AG04450 (cell line): ENCODE measurements around the gene MST1R. TPM values are rescaled to one million over a fixed set of nuclear protein-coding genes. Genes with fewer than 3 reads are reported as not detected.

ENCODE experiments used
- CTCF ChIA-PET: fragments of 300-600, 350-600 bp; formaldehyde crosslinking; extraction: SDS; loops from one replicate; lab custom pipeline; 2022; ENCODE audit warnings: antibody characterized with exemption, inconsistent platforms; lab: Charles Lee
- POLR2A ChIA-PET: fragments of 350-600 bp; formaldehyde crosslinking; extraction: SDS; loops from one replicate; lab custom pipeline; 2021; ENCODE audit warnings: antibody characterized with exemption, inconsistent platforms; lab: Yijun Ruan, JAX
- DNase-seq: peaks from one replicate; pipeline ENCODE4 v3.0.0-alpha.2; 2011; ENCODE audit warnings: low read depth, low spot score
- H3K27ac ChIP-seq: one replicate; pipeline ENCODE4 v1.5.1; 2012; ENCODE audit warnings: low read depth, low read length, control low read depth
- H3K27me3 ChIP-seq: one replicate; pipeline ENCODE4 v1.6.0; 2012; ENCODE audit warnings: low read length; ENCODE audit not compliant: control insufficient read depth, insufficient read depth
- H3K4me3 ChIP-seq: 2 replicates; pipeline ENCODE4 v1.5.1; 2011; ENCODE audit warnings: mild to moderate bottlenecking, low read depth, low read length, control low read depth
- H3K9me3 ChIP-seq: 2 replicates; pipeline ENCODE4 v1.5.1; 2012; ENCODE audit warnings: low read length; ENCODE audit not compliant: control insufficient read depth, insufficient read depth
- polyA minus RNA-seq: library from RNA; depleted of rRNA, polyadenylated mRNA; stranded (reverse); fragments of >200 nt; gene quantifications from 2 replicates; pipeline ENCODE4 v1.2.3, GENCODE V29; 2011; rRNA and poly(A)+ RNA removed
- polyA plus RNA-seq: library from polyadenylated mRNA; depleted of rRNA; stranded (reverse); fragments of >200 nt; gene quantifications from 2 replicates; pipeline ENCODE4 v1.2.3, GENCODE V29; 2011; rRNA removed
- TF ChIP-seq, protein P1 (sequence below): IDR thresholded peaks from 2 replicates; pipeline ENCODE4 v1.5.1; 2011; ENCODE audit warnings: low read depth, low read length, control low read depth, inconsistent platforms

The MST1R gene
- polyA plus RNA-seq (0.10 and 0.41 TPM in 2 replicates), polyA minus RNA-seq (0.26 and 0.74 TPM in 2 replicates)

DNA sequence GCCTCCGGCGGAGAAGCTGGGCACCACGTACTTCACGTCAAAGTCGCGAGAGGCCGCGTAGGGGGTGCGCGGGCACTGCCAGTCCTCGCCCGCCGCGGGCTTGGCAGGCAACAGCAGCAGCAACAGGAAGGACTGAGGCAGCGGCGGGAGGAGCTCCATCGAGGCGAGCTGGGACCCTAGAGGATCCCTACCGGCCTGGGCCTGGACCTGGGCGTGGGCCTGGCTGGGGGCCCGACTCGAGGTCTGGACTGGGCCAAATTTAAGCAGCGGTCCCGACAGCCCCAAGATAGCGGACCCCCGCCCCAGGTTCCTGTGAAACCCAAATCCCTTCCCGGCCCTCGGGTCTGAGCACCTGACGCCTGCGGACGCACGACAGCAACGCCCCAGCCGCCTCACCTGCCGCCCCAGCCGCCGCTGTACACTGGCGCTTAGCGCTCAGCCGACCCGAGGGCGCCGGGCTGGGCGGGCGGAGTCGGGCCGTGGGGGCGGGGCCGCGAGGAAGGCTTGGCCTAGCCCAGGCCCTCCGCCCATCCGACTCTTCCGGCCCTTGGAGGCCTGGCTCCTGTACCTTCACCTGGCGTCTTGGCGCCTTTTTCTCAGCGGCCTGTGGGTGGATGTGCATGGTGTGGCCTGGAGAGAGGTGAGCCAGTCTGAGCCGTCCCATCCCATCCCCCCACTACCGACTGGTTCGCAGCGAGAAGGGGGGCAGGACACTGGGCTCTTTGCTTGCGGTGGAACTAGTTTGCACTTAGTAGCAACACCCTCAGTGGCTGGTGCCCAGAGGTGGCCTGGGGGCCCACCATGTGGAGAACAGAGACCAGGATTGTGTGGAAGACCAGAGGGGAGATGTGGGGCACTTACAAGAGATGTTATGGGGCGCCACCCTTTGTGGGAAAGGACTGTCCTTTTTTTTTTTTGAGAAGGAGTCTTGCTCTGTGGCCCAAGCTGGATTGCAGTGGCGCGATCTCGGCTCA lies at the start of gene MST1R:
MST1R (minus strand) TSS at position 423 of the 974 bp plus-strand sequence; CDS start at position 159, 264 bp downstream.
- TF ChIP-seq, protein P1, sequence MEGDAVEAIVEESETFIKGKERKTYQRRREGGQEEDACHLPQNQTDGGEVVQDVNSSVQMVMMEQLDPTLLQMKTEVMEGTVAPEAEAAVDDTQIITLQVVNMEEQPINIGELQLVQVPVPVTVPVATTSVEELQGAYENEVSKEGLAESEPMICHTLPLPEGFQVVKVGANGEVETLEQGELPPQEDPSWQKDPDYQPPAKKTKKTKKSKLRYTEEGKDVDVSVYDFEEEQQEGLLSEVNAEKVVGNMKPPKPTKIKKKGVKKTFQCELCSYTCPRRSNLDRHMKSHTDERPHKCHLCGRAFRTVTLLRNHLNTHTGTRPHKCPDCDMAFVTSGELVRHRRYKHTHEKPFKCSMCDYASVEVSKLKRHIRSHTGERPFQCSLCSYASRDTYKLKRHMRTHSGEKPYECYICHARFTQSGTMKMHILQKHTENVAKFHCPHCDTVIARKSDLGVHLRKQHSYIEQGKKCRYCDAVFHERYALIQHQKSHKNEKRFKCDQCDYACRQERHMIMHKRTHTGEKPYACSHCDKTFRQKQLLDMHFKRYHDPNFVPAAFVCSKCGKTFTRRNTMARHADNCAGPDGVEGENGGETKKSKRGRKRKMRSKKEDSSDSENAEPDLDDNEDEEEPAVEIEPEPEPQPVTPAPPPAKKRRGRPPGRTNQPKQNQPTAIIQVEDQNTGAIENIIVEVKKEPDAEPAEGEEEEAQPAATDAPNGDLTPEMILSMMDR, result no peak
- CTCF ChIA-PET, result interaction anchor here (0.6 kb wide), 1 partner anchor 65 kb away, joined by 3 read pairs; no protein-coding TSS in a partner anchor
- Histone ChIP-seq H3K27me3 (no peaks in the 10 kb centered on the region), H3K4me3 (peak within 1 kb of the TSS; percentile 29), H3K9me3 (no peaks in the 10 kb centered on the region; the same call in 1 of the 2 replicates), H3K27ac (no peak within 1 kb of the TSS)
- POLR2A ChIA-PET, result no interaction called here
- DNase-seq, result no peak

DNA sequence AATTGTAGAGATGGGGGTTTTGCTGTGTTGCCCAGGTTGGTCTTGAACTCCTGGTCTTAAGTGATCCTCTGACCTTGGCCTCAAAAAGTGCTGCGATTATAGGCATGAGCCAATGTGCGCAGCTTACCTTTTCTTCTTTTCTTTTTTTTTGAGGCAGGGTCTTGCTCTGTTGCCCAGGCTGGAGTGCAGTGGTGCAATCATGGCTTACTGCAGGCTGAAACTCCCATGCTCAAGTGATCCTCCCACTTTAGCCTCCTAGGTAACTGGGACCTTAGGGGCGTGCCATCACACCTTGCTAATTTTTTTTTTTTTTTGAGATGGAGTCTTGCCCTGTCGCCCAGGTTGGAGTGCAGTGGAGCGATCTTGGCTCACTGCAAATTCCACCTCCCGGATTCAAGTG lies 49.3 kb upstream of the MST1R start:
- H3K27me3 ChIP-seq, result no peaks in the 10 kb centered on the region
- no peak overlapping the region for H3K27ac ChIP-seq
- H3K4me3 ChIP-seq, result no peak overlapping the region
- H3K9me3 ChIP-seq, result no peaks in the 10 kb centered on the region; the same call in 1 of the 2 replicates
- TF ChIP-seq, protein P1, result no peak
- ChIA-PET POLR2A (interaction anchor here (0.7 kb wide), 2 partner anchors 14 to 15 kb away, joined by 3 read pairs; no protein-coding TSS in a partner anchor), CTCF (no interaction called here)
- DNase-seq, result no peak

DNA sequence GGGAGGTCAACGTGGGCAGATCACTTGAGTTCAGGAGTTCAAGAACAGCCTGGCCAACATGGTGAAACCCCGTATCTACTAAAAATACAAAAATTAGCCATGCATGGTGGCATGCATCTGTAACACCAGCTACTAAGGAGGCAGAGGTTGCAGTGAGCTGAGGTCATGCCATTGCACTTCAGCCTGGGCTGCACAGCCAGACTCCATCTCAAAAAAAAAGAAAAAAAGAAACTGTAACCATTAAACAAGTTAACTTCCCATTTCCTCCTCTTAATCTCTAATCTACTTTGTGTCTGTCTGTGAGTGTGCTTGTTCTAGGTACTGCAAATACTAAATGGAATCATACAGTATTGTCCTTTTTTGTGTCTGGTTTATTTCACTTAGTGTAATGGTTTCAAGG lies 39.0 kb upstream of the MST1R start:
- Histone ChIP-seq H3K9me3 (no peaks in the 10 kb centered on the region; the same call in 1 of the 2 replicates), H3K27ac (no peak overlapping the region), H3K27me3 (no peaks in the 10 kb centered on the region), H3K4me3 (no peak overlapping the region)
- no peak for DNase-seq
- TF ChIP-seq, protein P1, result no peak
- CTCF ChIA-PET, result no interaction called here
- POLR2A ChIA-PET, result no interaction called here

DNA sequence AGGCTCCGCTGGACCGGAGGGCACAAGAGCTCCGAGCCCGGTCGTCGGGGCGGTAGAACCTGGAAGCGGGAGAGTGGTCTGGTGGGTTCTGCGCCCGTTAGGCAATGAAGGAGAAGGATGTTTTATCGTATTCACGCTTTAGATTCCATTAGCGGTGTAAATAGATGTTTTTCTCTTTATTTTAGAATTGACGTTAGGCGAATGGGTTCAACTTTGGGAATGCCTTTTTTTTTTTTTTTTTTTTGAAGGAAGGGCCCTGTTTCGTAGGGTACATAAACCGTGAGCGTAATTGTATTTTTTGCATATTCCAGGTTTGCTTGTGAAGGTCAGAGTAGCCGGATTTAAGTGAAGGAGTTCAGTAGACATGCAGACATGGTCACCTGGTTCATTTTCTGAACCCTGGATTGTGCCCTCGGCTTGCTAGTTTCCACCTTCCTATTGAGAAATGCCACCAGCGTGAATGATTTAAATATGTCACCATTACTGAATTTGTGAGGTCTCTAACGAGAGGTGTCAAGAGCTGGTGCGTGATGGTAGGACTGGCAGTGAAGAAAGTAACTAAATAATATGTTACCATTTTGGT lies 37.1 kb upstream of the MST1R start:
- no peak for DNase-seq
- ChIA-PET POLR2A (interaction anchor here (0.6 to 2.0 kb wide), 11 partner anchors 9 to 241 kb away, joined by 3 to 24 read pairs (median 4); partner anchors contain the start of genes MON1A and UBA7), CTCF (interaction anchor here (0.5 to 0.7 kb wide), 3 partner anchors 13 to 183 kb away, joined by 3 to 8 read pairs (median 3); no protein-coding TSS in a partner anchor)
- Histone ChIP-seq H3K9me3 (no peaks in the 10 kb centered on the region; the same call in 1 of the 2 replicates), H3K27ac (peak overlapping the region; percentile 98), H3K27me3 (no peaks in the 10 kb centered on the region), H3K4me3 (peak overlapping the region; percentile 91)
- TF ChIP-seq, protein P1, result no peak
